Endodermal cell (in vitro differentiated cells): Measurements from ENCODE around the gene ENOSF1. TPM values are rescaled to one million over a fixed set of nuclear protein-coding genes. Genes with fewer than 3 reads are reported as not detected.

Source experiments
- DNase-seq: peaks from one replicate; pipeline ENCODE4 v3.0.0-alpha.2; 2017
- H3K27ac ChIP-seq: 2 replicates; pipeline ENCODE4 v1.5.1; 2013; ENCODE audit warnings: mild to moderate bottlenecking, low read depth, low read length, moderate library complexity
- H3K27me3 ChIP-seq: 2 replicates; pipeline ENCODE4 v1.6.1; 2013; ENCODE audit warnings: mild to moderate bottlenecking, low read length, moderate library complexity; ENCODE audit not compliant: insufficient read depth, control insufficient read depth, poor library complexity, severe bottlenecking
- H3K36me3 ChIP-seq: 2 replicates; pipeline ENCODE4 v1.7.0; 2013; ENCODE audit warnings: mild to moderate bottlenecking, low read length, moderate library complexity; ENCODE audit not compliant: control insufficient read depth, insufficient read depth
- H3K4me1 ChIP-seq: one replicate; pipeline ENCODE4 v1.7.0; 2013; ENCODE audit warnings: low read length; ENCODE audit not compliant: control insufficient read depth, insufficient read depth
- H3K4me3 ChIP-seq: 2 replicates; pipeline ENCODE4 v1.5.1; 2013; ENCODE audit warnings: mild to moderate bottlenecking, low read length, moderate library complexity
- H3K9ac ChIP-seq: 2 replicates; pipeline ENCODE4 v1.6.1; 2013; ENCODE audit warnings: mild to moderate bottlenecking, low read length, moderate library complexity; ENCODE audit not compliant: poor library complexity, severe bottlenecking; ENCODE audit errors: extremely low read depth
- H3K9me3 ChIP-seq: 2 replicates; pipeline ENCODE4 v1.6.1; 2013; ENCODE audit warnings: mild to moderate bottlenecking, low read length, moderate library complexity; ENCODE audit not compliant: control insufficient read depth
- H3K27ac Mint-ChIP-seq: 2 replicates; pipeline ENCODE4 v1.8.0; 2020; ENCODE audit warnings: mixed read lengths
- H3K27me3 Mint-ChIP-seq: 2 replicates; pipeline ENCODE4 v1.8.0; 2021; ENCODE audit warnings: mild to moderate bottlenecking, mixed read lengths; ENCODE audit not compliant: insufficient read depth
- H3K36me3 Mint-ChIP-seq: 2 replicates; pipeline ENCODE4 v1.8.0; 2020; ENCODE audit warnings: low read depth, mixed read lengths
- H3K4me1 Mint-ChIP-seq: 2 replicates; pipeline ENCODE4 v1.8.0; 2020; ENCODE audit warnings: mixed read lengths
- H3K4me3 Mint-ChIP-seq: 2 replicates; pipeline ENCODE4 v1.8.0; 2020; ENCODE audit warnings: mild to moderate bottlenecking, moderate library complexity, mixed read lengths
- H3K9me3 Mint-ChIP-seq: 2 replicates; pipeline ENCODE4 v1.8.0; 2020; ENCODE audit warnings: mild to moderate bottlenecking, mixed read lengths
- CTCF ChIP-seq: fragments of 200-600 bp; sonication (generic); conservative IDR thresholded peaks from 2 replicates; pipeline ENCODE4 v1.5.0; 2021; ENCODE audit warnings: antibody characterized with exemption, mild to moderate bottlenecking
- WGBS, 2 experiments: methylation state at CpG; one replicate each; pipeline versions ENCODE4 v1.1.5 to v1.1.7; 2013; ENCODE audit warnings: missing lambda C conversion rate in 2 of 2, mixed read lengths in 1 of 2; ENCODE audit not compliant: insufficient coverage in 1 of 2, insufficient read length in 1 of 2; 5-methylcytosine and 5-hydroxymethylcytosine counted together
- total RNA-seq, 2 donors: library from RNA; stranded (reverse); fragmentation: NEBNext Ultra II Directional in 1 of 2; extraction: Animal tissue kit (Norgen Biotek cat#: 25700) in 1 of 2; gene quantifications; 2 replicates in 1 of 2; 3 replicates in 1 of 2; pipeline ENCODE4 v1.2.1, GENCODE V29; 2021

The ENOSF1 gene
- total RNA-seq, 2 donors from 2014 or later = 85.7 to 89.5 TPM

DNA sequence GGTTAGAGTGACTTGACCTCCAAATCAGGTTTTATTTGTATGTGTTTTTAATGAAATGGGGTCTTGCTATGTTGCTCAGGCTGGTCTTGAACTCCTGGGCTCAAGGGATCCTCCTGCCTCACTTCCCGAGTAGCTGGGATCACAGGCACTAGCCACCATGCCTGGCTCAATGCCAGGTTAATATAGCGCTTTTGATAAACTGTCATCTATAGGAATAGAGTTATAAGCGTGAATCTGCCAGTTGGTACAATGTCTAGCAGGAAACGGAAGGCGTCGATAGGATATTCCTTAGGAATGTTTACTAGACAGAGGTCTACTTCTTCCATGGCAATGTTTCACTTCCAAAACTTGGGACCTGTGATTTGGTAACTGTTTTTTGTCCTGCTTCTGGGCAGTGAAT, 90.1 kb downstream of the ENOSF1 start:
- H3K27ac ChIP-seq = no peak overlapping the region
- Mint-ChIP-seq H3K27me3 (no peaks in the 10 kb centered on the region), H3K4me3 (no peak overlapping the region), H3K36me3 (no peaks in the 10 kb centered on the region), H3K27ac (no peak overlapping the region), H3K4me1 (peaks cover 2% of the 10 kb centered on the region), H3K9me3 (no peaks in the 10 kb centered on the region)
- WGBS, 2 experiments = 90 to 95% methylated on average over 6 of the region's 6 CpGs
- H3K27me3 ChIP-seq = no peaks in the 10 kb centered on the region
- H3K9ac ChIP-seq = no peak overlapping the region
- TF ChIP-seq CTCF = no peak
- no peak for DNase-seq
- no peaks in the 10 kb centered on the region for H3K4me1 ChIP-seq
- H3K4me3 ChIP-seq = no peak overlapping the region
- no peaks in the 10 kb centered on the region for H3K9me3 ChIP-seq
- H3K36me3 ChIP-seq = no peaks in the 10 kb centered on the region

GRCh38 chr18:621291-622043, 91.0 kb downstream of the ENOSF1 start:
- H3K27me3 ChIP-seq = no peaks in the 10 kb centered on the region
- no peaks in the 10 kb centered on the region for H3K36me3 ChIP-seq
- Mint-ChIP-seq H3K4me3 (no peak overlapping the region), H3K27me3 (no peaks in the 10 kb centered on the region), H3K36me3 (no peaks in the 10 kb centered on the region), H3K9me3 (no peaks in the 10 kb centered on the region), H3K4me1 (peaks cover 2% of the 10 kb centered on the region), H3K27ac (no peak overlapping the region)
- no peaks in the 10 kb centered on the region for H3K9me3 ChIP-seq
- no peak overlapping the region for H3K27ac ChIP-seq
- WGBS, 2 experiments = 67 to 74% methylated on average over 3 to 7 of the region's 7 CpGs
- H3K9ac ChIP-seq = no peak overlapping the region
- TF ChIP-seq CTCF = no peak
- no peak overlapping the region for H3K4me3 ChIP-seq
- DNase-seq = no peak
- H3K4me1 ChIP-seq = no peaks in the 10 kb centered on the region

Other genes with a start within 250 kb of the ENOSF1 start
- 100 to 1,000 TPM; 123 TPM for gene COLEC12, start 211.9 kb downstream of the ENOSF1 start, total RNA-seq
- not detected for gene CETN1, start 132.2 kb downstream of the ENOSF1 start, total RNA-seq
- gene CLUL1, start 115.6 kb downstream of the ENOSF1 start, total RNA-seq = 1 to 10 TPM in 1 of 2 donors, under 1 TPM in 1; 0.70 to 2.1 TPM
- gene TYMS, start 55.0 kb downstream of the ENOSF1 start, total RNA-seq = 10 to 100 TPM; 81.9 to 90.0 TPM
- 10 to 100 TPM; 62.8 to 78.8 TPM for gene YES1, start 99.6 kb upstream of the ENOSF1 start, total RNA-seq
- not detected for gene ADCYAP1, start 192.2 kb upstream of the ENOSF1 start, total RNA-seq